Activated naive CD4-positive, alpha-beta T cell treated with anti-CD3 and anti-CD28 coated beads for 36 hours (primary cell): ENCODE measurements around the gene SELENOV. TPM values are rescaled to one million over a fixed set of nuclear protein-coding genes. Genes with fewer than 3 reads are reported as not detected.

Experiments used
- CTCF ChIA-PET: fragments of 350-600 bp; sonication (Branson Sonifier 250); formaldehyde crosslinking; loops from one replicate; lab custom pipeline; 2021; ENCODE audit warnings: antibody characterized with exemption; lab: Charles Lee
- DNase-seq: peaks from one replicate; pipeline ENCODE4 v3.0.0-alpha.2; 2020
- H3K27ac Mint-ChIP-seq: one replicate; pipeline ENCODE4 v1.8.0; 2021; ENCODE audit warnings: mild to moderate bottlenecking, mixed read lengths
- H3K27me3 Mint-ChIP-seq: one replicate; pipeline ENCODE4 v1.8.0; 2021; ENCODE audit warnings: low read depth, mixed read lengths
- H3K36me3 Mint-ChIP-seq: one replicate; pipeline ENCODE4 v1.8.0; 2021; ENCODE audit warnings: low read depth, mixed read lengths
- H3K4me1 Mint-ChIP-seq: one replicate; pipeline ENCODE4 v1.8.0; 2021; ENCODE audit warnings: low read depth, mixed read lengths
- H3K4me3 Mint-ChIP-seq: one replicate; pipeline ENCODE4 v1.8.0; 2021; ENCODE audit warnings: mild to moderate bottlenecking, moderate library complexity, mixed read lengths
- H3K9me3 Mint-ChIP-seq: one replicate; pipeline ENCODE4 v1.8.0; 2021; ENCODE audit warnings: mixed read lengths
- intact Hi-C: fragments of 100-400 bp; cut with micrococcal nuclease; formaldehyde crosslinking; loops from one replicate; pipeline ENCODE4 v1.15.1; 2023
- total RNA-seq, 2 experiments: library from RNA; stranded (reverse); gene quantifications; one replicate each; pipeline ENCODE4 v1.2.3, GENCODE V29; 2021

The SELENOV gene
- total RNA-seq, 2 experiments from 2014 or later = not detected

- Mint-ChIP-seq H3K9me3 (no peaks in the 10 kb centered on the region), H3K4me1 (peaks cover 15% of the 10 kb centered on the region), H3K27me3 (peaks cover 31% of the 10 kb centered on the region), H3K27ac (no peak overlapping the region), H3K36me3 (peaks cover 3% of the 10 kb centered on the region), H3K4me3 (no peak overlapping the region)
- intact Hi-C loops = no loop called here
- no peak for DNase-seq
- CTCF ChIA-PET = interaction anchor here (0.7 to 4.6 kb wide), 13 partner anchors 10 to 484 kb away, joined by 3 to 40 read pairs (median 3); partner anchors contain the start of gene EID2B
These were observed 17.3 kb upstream of the SELENOV start for GRCh38 chr19:39497701-39497995.

- Mint-ChIP-seq H3K36me3 (no peaks in the 10 kb centered on the region), H3K4me3 (peak overlapping the region; percentile 46), H3K4me1 (peaks cover 18% of the 10 kb centered on the region), H3K9me3 (no peaks in the 10 kb centered on the region), H3K27me3 (peaks cover 33% of the 10 kb centered on the region), H3K27ac (no peak overlapping the region)
- intact Hi-C loops = loop anchor here (1.0 to 2.0 kb wide), 3 partner anchors 35 to 174 kb away; no protein-coding TSS in a partner anchor
- DNase-seq = peak; percentile 63
- CTCF ChIA-PET = interaction anchor here (0.7 to 4.6 kb wide), 13 partner anchors 9 to 484 kb away, joined by 3 to 40 read pairs (median 3); partner anchors contain the start of gene EID2B
These were observed 16.7 kb upstream of the SELENOV start for GRCh38 chr19:39497996-39498797.

GRCh38 chr19:39498798-39499642 is 15.9 kb upstream of the SELENOV start, which contains the start of gene DLL3:
Gene DLL3 (plus strand): TSS chr19:39498947. CDS start chr19:39498975, 28 bp downstream.
- no peak within 1 kb of the TSS for H3K27ac Mint-ChIP-seq
- intact Hi-C loops = loop anchor here (1.0 to 2.0 kb wide), 3 partner anchors 34 to 173 kb away; no protein-coding TSS in a partner anchor
- no peak for DNase-seq
- H3K4me1 Mint-ChIP-seq = peaks cover 22% of the 10 kb centered on the region
- H3K27me3 Mint-ChIP-seq = peaks cover 41% of the 10 kb centered on the region
- H3K9me3 Mint-ChIP-seq = no peaks in the 10 kb centered on the region
- CTCF ChIA-PET = interaction anchor here (2.0 to 4.6 kb wide), 3 partner anchors 34 to 173 kb away, joined by 7 to 40 read pairs (median 7); partner anchors contain the start of gene EID2B
- peak within 1 kb of the TSS; percentile 46 for H3K4me3 Mint-ChIP-seq
- H3K36me3 Mint-ChIP-seq = no peaks in the 10 kb centered on the region

GRCh38 chr19:39499932-39500331 is 15.0 kb upstream of the SELENOV start:
- H3K9me3 Mint-ChIP-seq = no peaks in the 10 kb centered on the region
- CTCF ChIA-PET = interaction anchor here (0.6 to 4.6 kb wide), 2 partner anchors 33 to 93 kb away, joined by 3 to 40 read pairs; partner anchors contain the start of gene EID2B

GRCh38 chr19:39500543-39500942 is 14.4 kb upstream of the SELENOV start:
- H3K27me3 Mint-ChIP-seq = peaks cover 51% of the 10 kb centered on the region

More at GRCh38 chr19:39499932-39500331, 15.0 kb upstream of the SELENOV start:
- Mint-ChIP-seq H3K27ac (no peak overlapping the region), H3K4me1 (peaks cover 22% of the 10 kb centered on the region), H3K27me3 (peaks cover 49% of the 10 kb centered on the region), H3K4me3 (peak overlapping the region; percentile 37), H3K36me3 (no peaks in the 10 kb centered on the region)
- DNase-seq = no peak
- intact Hi-C loops = loop anchor here (2.0 kb wide), 1 partner anchor 59 kb away; no protein-coding TSS in a partner anchor

GRCh38 chr19:39501340-39501739 is 13.6 kb upstream of the SELENOV start:
- DNase-seq = no peak
- intact Hi-C loops = no loop called here
- H3K36me3 Mint-ChIP-seq = no peaks in the 10 kb centered on the region
- H3K9me3 Mint-ChIP-seq = no peaks in the 10 kb centered on the region
- peaks cover 56% of the 10 kb centered on the region for H3K27me3 Mint-ChIP-seq
- no peak overlapping the region for H3K27ac Mint-ChIP-seq
- CTCF ChIA-PET = interaction anchor here (0.9 to 4.6 kb wide), 4 partner anchors 10 to 60 kb away, joined by 3 to 40 read pairs (median 4); partner anchors contain the start of gene EID2B
- H3K4me1 Mint-ChIP-seq = peaks cover 25% of the 10 kb centered on the region
- H3K4me3 Mint-ChIP-seq = no peak overlapping the region

More at GRCh38 chr19:39500543-39500942, 14.4 kb upstream of the SELENOV start:
- intact Hi-C loops = no loop called here
- no peak for DNase-seq
- Mint-ChIP-seq H3K4me3 (no peak overlapping the region), H3K27ac (no peak overlapping the region), H3K9me3 (no peaks in the 10 kb centered on the region), H3K36me3 (no peaks in the 10 kb centered on the region), H3K4me1 (peaks cover 22% of the 10 kb centered on the region)
- CTCF ChIA-PET = interaction anchor here (0.8 to 4.6 kb wide), 4 partner anchors 11 to 60 kb away, joined by 3 to 40 read pairs (median 4); partner anchors contain the start of gene EID2B

GRCh38 chr19:39502640-39503417 is 12.1 kb upstream of the SELENOV start:
- CTCF ChIA-PET = interaction anchor here (0.7 to 1.5 kb wide), 11 partner anchors 9 to 164 kb away, joined by 3 to 15 read pairs (median 4); partner anchors contain the start of gene EID2B
- no peak overlapping the region for H3K27ac Mint-ChIP-seq
- H3K4me3 Mint-ChIP-seq = no peak overlapping the region
- H3K4me1 Mint-ChIP-seq = peaks cover 34% of the 10 kb centered on the region
- intact Hi-C loops = no loop called here
- peak; percentile 68 for DNase-seq
- H3K27me3 Mint-ChIP-seq = peaks cover 65% of the 10 kb centered on the region
- H3K9me3 Mint-ChIP-seq = no peaks in the 10 kb centered on the region
- H3K36me3 Mint-ChIP-seq = no peaks in the 10 kb centered on the region

GRCh38 chr19:39506598-39506943 is 8.4 kb upstream of the SELENOV start:
- Mint-ChIP-seq H3K4me1 (peaks cover 23% of the 10 kb centered on the region), H3K9me3 (no peaks in the 10 kb centered on the region), H3K36me3 (no peaks in the 10 kb centered on the region), H3K4me3 (peak overlapping the region; percentile 55), H3K27me3 (peaks cover 51% of the 10 kb centered on the region), H3K27ac (no peak overlapping the region)
- intact Hi-C loops = no loop called here
- CTCF ChIA-PET = interaction anchor here (3.6 kb wide), 1 partner anchor 27 kb away, joined by 22 read pairs; the partner anchor contains the start of gene EID2B
- no peak for DNase-seq

GRCh38 chr19:39506944-39507714 is 7.8 kb upstream of the SELENOV start:
- Mint-ChIP-seq H3K4me3 (peak overlapping the region; percentile 74), H3K4me1 (peaks cover 23% of the 10 kb centered on the region), H3K27me3 (peaks cover 49% of the 10 kb centered on the region), H3K36me3 (no peaks in the 10 kb centered on the region), H3K27ac (no peak overlapping the region), H3K9me3 (no peaks in the 10 kb centered on the region)
- CTCF ChIA-PET = interaction anchor here (0.7 to 3.6 kb wide), 2 partner anchors 9 to 26 kb away, joined by 3 to 22 read pairs; partner anchors contain the start of gene EID2B
- peak; percentile 45 for DNase-seq
- intact Hi-C loops = no loop called here

GRCh38 chr19:39507715-39508364 is 7.1 kb upstream of the SELENOV start:
- no peak overlapping the region for H3K27ac Mint-ChIP-seq
- H3K36me3 Mint-ChIP-seq = no peaks in the 10 kb centered on the region
- H3K27me3 Mint-ChIP-seq = peaks cover 52% of the 10 kb centered on the region
- intact Hi-C loops = no loop called here
- CTCF ChIA-PET = interaction anchor here (0.7 to 3.6 kb wide), 2 partner anchors 10 to 25 kb away, joined by 3 to 22 read pairs; partner anchors contain the start of gene EID2B
- peaks cover 23% of the 10 kb centered on the region for H3K4me1 Mint-ChIP-seq
- peak overlapping the region; percentile 74 for H3K4me3 Mint-ChIP-seq
- no peaks in the 10 kb centered on the region for H3K9me3 Mint-ChIP-seq
- DNase-seq = no peak
